Nephron progenitor cell (in vitro differentiated cells): ENCODE data around the gene CIDEC.
"Not testable (repeated sequence)": the region's sequence is repeated elsewhere in the genome, so short reads cannot be mapped to it uniquely, and the experiment has no call there.

Experiments
- DNase-seq: peaks from one replicate; pipeline ENCODE4 v3.0.0; 2021
- H3K27ac Mint-ChIP-seq: 2 replicates; pipeline ENCODE4 v1.8.0; 2021; ENCODE audit warnings: mild to moderate bottlenecking, moderate library complexity, mixed read lengths
- H3K27me3 Mint-ChIP-seq: 2 replicates; pipeline ENCODE4 v1.8.0; 2021; ENCODE audit warnings: mild to moderate bottlenecking, low read depth, mixed read lengths; ENCODE audit not compliant: poor library complexity
- H3K36me3 Mint-ChIP-seq: 2 replicates; pipeline ENCODE4 v1.8.0; 2021; ENCODE audit warnings: low read depth, mixed read lengths
- H3K4me1 Mint-ChIP-seq: 2 replicates; pipeline ENCODE4 v1.8.0; 2021; ENCODE audit warnings: mixed read lengths
- H3K4me3 Mint-ChIP-seq: 2 replicates; pipeline ENCODE4 v1.8.0; 2021; ENCODE audit warnings: mild to moderate bottlenecking, moderate library complexity, mixed read lengths
- H3K9me3 Mint-ChIP-seq: 2 replicates; pipeline ENCODE4 v1.8.0; 2021; ENCODE audit warnings: mild to moderate bottlenecking, moderate library complexity, mixed read lengths
- CTCF ChIP-seq: fragments of 200-600 bp; sonication (generic); IDR thresholded peaks from 2 replicates; pipeline ENCODE4 v1.5.0; 2021; ENCODE audit warnings: antibody characterized with exemption

CIDEC gene

GRCh38 chr3:9897408-9898372, 17.6 kb upstream of the CIDEC start:
- no peak for TF ChIP-seq CTCF
- no peaks in the 10 kb centered on the region for H3K9me3 Mint-ChIP-seq
- peaks cover 23% of the 10 kb centered on the region for H3K36me3 Mint-ChIP-seq
- H3K4me3 Mint-ChIP-seq = no peak overlapping the region
- no peak for DNase-seq
- H3K27ac Mint-ChIP-seq = peak overlapping the region; percentile 40
- H3K27me3 Mint-ChIP-seq = peaks cover 3% of the 10 kb centered on the region
- peaks cover 10% of the 10 kb centered on the region for H3K4me1 Mint-ChIP-seq

GRCh38 chr3:9896755-9897407, 16.8 kb upstream of the CIDEC start:
- H3K27ac Mint-ChIP-seq, H3K4me3 Mint-ChIP-seq, H3K9me3 Mint-ChIP-seq, H3K27me3 Mint-ChIP-seq, DNase-seq: not testable (repeated sequence)
- Mint-ChIP-seq H3K4me1 (peaks cover 16% of the 10 kb centered on the region), H3K36me3 (peaks cover 29% of the 10 kb centered on the region)

- H3K36me3 Mint-ChIP-seq = peaks cover 33% of the 10 kb centered on the region
- not testable (repeated sequence) for H3K27me3 Mint-ChIP-seq, H3K27ac Mint-ChIP-seq, DNase-seq, H3K9me3 Mint-ChIP-seq, H3K4me3 Mint-ChIP-seq
- H3K4me1 Mint-ChIP-seq = peaks cover 25% of the 10 kb centered on the region
Observed at GRCh38 chr3:9895715-9896114, 15.7 kb upstream of the CIDEC start.

GRCh38 chr3:9893739-9894138, 13.7 kb upstream of the CIDEC start:
- no peak overlapping the region for H3K27ac Mint-ChIP-seq

GRCh38 chr3:9891072-9891622, 11.1 kb upstream of the CIDEC start:
- TF ChIP-seq CTCF = no peak
- Mint-ChIP-seq H3K9me3 (no peaks in the 10 kb centered on the region), H3K4me3 (peak overlapping the region; percentile 97), H3K27me3 (peaks cover 6% of the 10 kb centered on the region), H3K4me1 (peaks cover 21% of the 10 kb centered on the region), H3K36me3 (peaks cover 33% of the 10 kb centered on the region), H3K27ac (peak overlapping the region; percentile 75)
- no peak for DNase-seq

More at GRCh38 chr3:9893739-9894138, 13.7 kb upstream of the CIDEC start:
- no peaks in the 10 kb centered on the region for H3K9me3 Mint-ChIP-seq
- no peak for DNase-seq
- no peak overlapping the region for H3K4me3 Mint-ChIP-seq
- peaks cover 33% of the 10 kb centered on the region for H3K36me3 Mint-ChIP-seq
- H3K27me3 Mint-ChIP-seq = peaks cover 6% of the 10 kb centered on the region
- peaks cover 25% of the 10 kb centered on the region for H3K4me1 Mint-ChIP-seq
- no peak for TF ChIP-seq CTCF

GRCh38 chr3:9890249-9891071, 10.4 kb upstream of the CIDEC start, which contains the start of gene JAGN1:
JAGN1 (plus strand) TSS chr3:9890610; CDS start chr3:9890723, 113 bp downstream.
- TF ChIP-seq CTCF = no peak
- peak; percentile 93 for DNase-seq
- H3K4me1 Mint-ChIP-seq = peaks cover 21% of the 10 kb centered on the region
- H3K27ac Mint-ChIP-seq = peak within 1 kb of the TSS; percentile 93
- peak within 1 kb of the TSS; percentile 97 for H3K4me3 Mint-ChIP-seq
- H3K9me3 Mint-ChIP-seq = no peaks in the 10 kb centered on the region
- peaks cover 33% of the 10 kb centered on the region for H3K36me3 Mint-ChIP-seq
- peaks cover 6% of the 10 kb centered on the region for H3K27me3 Mint-ChIP-seq
